H1 (cell line): Measurements from ENCODE around the gene USP20. TPM values are rescaled to one million over a fixed set of nuclear protein-coding genes. Genes with fewer than 3 reads are reported as not detected.

Source experiments
- CBX5 ChIP-seq: fragments of 300-800, 300-1000 bp; sonication (generic); IDR thresholded peaks from 2 replicates; pipeline ENCODE4 v1.7.1; 2016; ENCODE audit warnings: antibody characterized with exemption, low read length, low read depth
- EZH2 ChIP-seq: fragments of 200-600 bp; sonication (generic); IDR thresholded peaks from 2 replicates; pipeline ENCODE4 v1.7.1; 2012; ENCODE audit warnings: low read depth, mild to moderate bottlenecking, moderate library complexity, low read length, inconsistent platforms; ENCODE audit not compliant: severe bottlenecking
- FOSL1 ChIP-seq: IDR thresholded peaks from 2 replicates; pipeline ENCODE4 v1.6.1; 2011; ENCODE audit warnings: mild to moderate bottlenecking, low read depth, low read length, moderate library complexity; ENCODE audit not compliant: insufficient read depth
- RXRA ChIP-seq: IDR thresholded peaks from 2 replicates; pipeline ENCODE4 v1.6.1; 2011; ENCODE audit warnings: low read depth, mild to moderate bottlenecking, low read length, moderate library complexity; ENCODE audit not compliant: insufficient read depth
- SIRT6 ChIP-seq: IDR thresholded peaks from one replicate; pipeline ENCODE4 v1.7.1; 2012; ENCODE audit warnings: low read length, inconsistent platforms
- SRF ChIP-seq: IDR thresholded peaks from 2 replicates; pipeline ENCODE4 v1.6.1; 2011; ENCODE audit warnings: mild to moderate bottlenecking, low read depth, low read length, moderate library complexity
- TAF1 ChIP-seq: IDR thresholded peaks from 2 replicates; pipeline ENCODE4 v1.6.1; 2011; ENCODE audit warnings: mild to moderate bottlenecking, low read depth, low read length
- TAF7 ChIP-seq: optimal IDR thresholded peaks from 2 replicates; pipeline ENCODE3; 2011; ENCODE audit warnings: low read depth, mild to moderate bottlenecking, inconsistent platforms, low read length, moderate library complexity, borderline replicate concordance
- polyA plus RNA-seq, 7 experiments: library from polyadenylated mRNA; depleted of rRNA in 3 of 7; stranded (reverse) in 5 of 7; unstranded in 2 of 7; fragments of >200 nt in 5 of 7; fragments of 200-250 nt in 2 of 7; gene quantifications; 1 replicate in 5 of 7; 2 replicates in 1 of 7; 4 replicates in 1 of 7; pipeline versions ENCODE4 v1.2.1 to v1.2.3, GENCODE V29; 2011 to 2013; ENCODE audit warnings: missing spikeins in 2 of 7, mixed read lengths in 2 of 7
- total RNA-seq: library from RNA; stranded (reverse); fragmentation: NEBNext Ultra II Directional; extraction: Animal tissue kit (Norgen Biotek cat#: 25700); gene quantifications from 2 replicates; pipeline ENCODE4 v1.2.1, GENCODE V29; 2021

USP20 gene
- total and polyA plus RNA-seq, 2 of the 8 experiments (the other 6 are each of a cell fraction or from before 2014, with no cell fraction given) = 13.4 to 23.0 TPM

DNA sequence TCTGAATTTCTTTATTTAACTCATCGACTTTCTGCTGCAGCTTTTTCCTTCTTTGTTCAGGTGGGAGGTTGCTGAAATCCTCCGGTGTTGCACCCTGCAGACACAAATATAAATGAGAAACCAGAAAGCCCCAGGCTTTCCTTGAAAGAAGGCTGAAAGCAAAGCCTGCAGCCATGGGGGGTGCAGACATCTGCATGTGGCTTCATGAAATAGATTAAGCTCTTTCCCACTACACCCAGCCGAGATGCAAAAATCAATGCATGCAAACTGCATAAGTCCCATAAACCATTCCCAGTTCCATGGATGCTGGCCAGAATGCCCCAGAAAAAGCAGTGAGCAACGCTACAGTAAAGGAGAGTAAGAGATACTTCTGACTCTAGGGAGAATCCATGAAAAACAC is 73.6 kb downstream of the USP20 start (continued):
- TF ChIP-seq EZH2 (no peak), SRF (no peak), FOSL1 (no peak), RXRA (no peak), TAF7 (no peak), SIRT6 (no peak), CBX5 (no peak), TAF1 (no peak)
- TF ChIP-seq, all 59 proteins: peak for 0
